Mononuclear cell (primary cell): ENCODE measurements around the gene POFUT2. TPM values are rescaled to one million over a fixed set of nuclear protein-coding genes. Genes with fewer than 3 reads are reported as not detected.
"Not testable (repeated sequence)": the region's sequence is repeated elsewhere in the genome, so short reads cannot be mapped to it uniquely, and the experiment has no call there.

Source experiments
- H3K27me3 ChIP-seq: 2 replicates; pipeline ENCODE4 v1.6.0; 2011; ENCODE audit warnings: low read length, control low read depth; ENCODE audit not compliant: insufficient read depth
- H3K4me1 ChIP-seq: 2 replicates; pipeline ENCODE4 v1.5.1; 2011; ENCODE audit warnings: mild to moderate bottlenecking, low read length, control low read depth; ENCODE audit not compliant: insufficient read depth
- H3K4me3 ChIP-seq: 2 replicates; pipeline ENCODE4 v1.5.1; 2011; ENCODE audit warnings: mild to moderate bottlenecking, low read length, moderate library complexity
- H3K9me3 ChIP-seq: 2 replicates; pipeline ENCODE4 v1.5.1; 2011; ENCODE audit warnings: low read depth, mild to moderate bottlenecking, control low read depth, low read length
- total RNA-seq: library from RNA; depleted of rRNA; stranded (reverse); fragments of >200 nt; gene quantifications from one replicate; pipeline ENCODE4 v1.2.3, GENCODE V29; 2012

The POFUT2 gene
- total RNA-seq, 1 donor: 13.9 TPM

DNA sequence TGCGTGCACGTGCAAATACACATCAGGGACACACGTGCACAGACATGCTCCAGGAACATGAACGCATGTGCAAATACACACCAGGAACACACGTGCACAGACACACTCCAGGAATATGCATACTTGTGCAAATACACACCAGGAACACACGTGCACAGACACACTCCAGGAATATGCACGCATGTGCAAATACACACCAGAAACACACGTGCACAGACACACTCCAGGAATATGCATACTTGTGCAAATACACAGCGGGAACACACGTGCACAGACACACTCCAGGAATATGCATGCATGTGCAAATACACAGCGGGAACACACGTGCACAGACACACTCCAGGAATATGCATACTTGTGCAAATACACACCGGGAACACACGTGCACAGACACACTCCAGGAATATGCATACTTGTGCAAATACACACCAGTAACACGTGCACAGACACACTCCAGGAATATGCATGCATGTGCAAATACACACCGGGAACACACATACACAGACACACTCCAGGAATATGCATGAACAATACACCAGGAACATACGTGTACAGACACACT, 20.0 kb upstream of the POFUT2 start:
- H3K9me3 ChIP-seq, H3K27me3 ChIP-seq, H3K4me1 ChIP-seq: not testable (repeated sequence)

DNA sequence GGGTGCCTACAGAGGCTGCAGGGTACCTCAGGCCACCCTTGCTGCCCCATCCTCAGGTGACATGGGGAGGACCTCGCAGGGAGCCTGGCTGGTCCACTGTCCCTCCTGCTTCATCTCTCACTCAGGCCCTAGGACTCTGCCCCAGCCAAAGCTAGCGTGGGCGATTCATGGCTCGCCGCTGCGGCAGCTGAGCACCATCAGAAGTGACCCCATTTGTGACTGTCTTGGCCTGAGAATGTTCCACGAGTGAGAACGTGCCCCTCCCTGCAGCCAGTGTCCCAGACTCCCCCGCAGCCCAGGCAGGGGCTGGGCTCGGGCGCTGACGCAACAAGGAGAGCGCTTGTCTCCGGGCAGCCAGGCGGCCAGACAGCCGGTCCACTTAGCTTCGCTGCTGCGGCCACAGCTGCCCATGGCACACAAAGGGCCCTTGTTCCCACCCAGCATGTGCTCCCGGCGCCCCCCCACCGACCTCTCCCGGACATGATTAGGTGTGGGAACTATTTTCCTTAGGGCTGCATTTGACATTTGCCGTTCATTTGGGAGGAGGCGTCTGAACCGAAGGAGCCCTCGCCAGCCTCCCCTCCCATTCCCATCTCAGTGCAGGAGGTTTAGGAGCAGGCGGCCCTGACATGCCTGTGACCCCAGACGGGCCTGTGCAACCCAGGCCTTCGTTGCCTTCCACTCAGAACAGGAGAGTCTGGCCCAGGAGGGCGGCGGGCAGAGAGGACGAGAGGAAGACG, 19.3 kb upstream of the POFUT2 start:
- Histone ChIP-seq H3K4me3 (no peak overlapping the region), H3K4me1 (no peaks in the 10 kb centered on the region), H3K27me3 (no peaks in the 10 kb centered on the region), H3K9me3 (no peaks in the 10 kb centered on the region)

More for the DNA sequence above, 20.0 kb upstream of the POFUT2 start:
- not testable (repeated sequence) for H3K4me3 ChIP-seq

DNA sequence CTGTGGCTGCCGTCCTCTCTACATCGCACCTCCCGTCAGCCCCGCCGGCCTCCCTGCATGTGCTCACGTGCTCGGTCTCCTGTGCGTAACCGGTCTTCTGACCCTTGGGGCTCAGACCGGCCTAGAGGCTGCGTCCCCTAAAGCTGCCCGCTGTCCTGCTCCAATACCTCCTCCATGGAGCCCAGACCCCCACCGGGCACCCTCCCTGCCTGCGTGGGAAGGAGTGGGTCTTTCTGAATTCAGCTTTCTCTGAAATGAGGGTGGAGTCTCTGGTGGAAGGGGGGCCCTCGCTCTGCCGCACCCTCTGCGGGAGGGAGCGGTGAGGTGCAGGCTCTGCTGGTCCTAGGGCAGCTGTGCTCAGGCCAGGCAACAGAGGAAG, 18.7 kb upstream of the POFUT2 start:
- Histone ChIP-seq H3K4me3 (no peak overlapping the region), H3K4me1 (no peaks in the 10 kb centered on the region), H3K9me3 (no peaks in the 10 kb centered on the region), H3K27me3 (no peaks in the 10 kb centered on the region)

GRCh38 chr21:45305836-45306235, 18.1 kb upstream of the POFUT2 start:
- H3K27me3 ChIP-seq: no peaks in the 10 kb centered on the region
- no peak overlapping the region for H3K4me3 ChIP-seq
- H3K9me3 ChIP-seq: no peaks in the 10 kb centered on the region
- H3K4me1 ChIP-seq: no peaks in the 10 kb centered on the region

GRCh38 chr21:45304945-45305344, 17.2 kb upstream of the POFUT2 start:
- no peaks in the 10 kb centered on the region for H3K4me1 ChIP-seq
- no peaks in the 10 kb centered on the region for H3K9me3 ChIP-seq
- no peak overlapping the region for H3K4me3 ChIP-seq
- no peaks in the 10 kb centered on the region for H3K27me3 ChIP-seq

DNA sequence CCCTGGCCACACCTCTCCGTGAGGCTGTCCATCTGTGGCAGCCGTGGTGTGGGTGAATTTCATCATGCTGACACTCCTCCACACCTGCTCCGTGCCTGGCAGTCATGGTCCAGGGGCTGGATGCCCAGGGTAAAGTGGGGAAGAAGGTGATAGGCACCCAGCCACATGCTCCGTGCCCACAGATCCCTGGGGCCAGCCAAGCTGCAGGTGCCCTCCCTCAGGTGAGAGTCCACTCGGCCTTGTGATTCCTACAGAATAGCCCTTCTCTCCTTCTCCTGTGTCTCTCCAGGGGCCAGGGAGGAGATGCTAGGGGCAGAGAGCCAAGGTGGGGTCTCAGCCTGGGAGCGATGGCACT, 16.8 kb upstream of the POFUT2 start:
- Histone ChIP-seq H3K4me3 (no peak overlapping the region), H3K9me3 (no peaks in the 10 kb centered on the region), H3K27me3 (no peaks in the 10 kb centered on the region), H3K4me1 (no peaks in the 10 kb centered on the region)

DNA sequence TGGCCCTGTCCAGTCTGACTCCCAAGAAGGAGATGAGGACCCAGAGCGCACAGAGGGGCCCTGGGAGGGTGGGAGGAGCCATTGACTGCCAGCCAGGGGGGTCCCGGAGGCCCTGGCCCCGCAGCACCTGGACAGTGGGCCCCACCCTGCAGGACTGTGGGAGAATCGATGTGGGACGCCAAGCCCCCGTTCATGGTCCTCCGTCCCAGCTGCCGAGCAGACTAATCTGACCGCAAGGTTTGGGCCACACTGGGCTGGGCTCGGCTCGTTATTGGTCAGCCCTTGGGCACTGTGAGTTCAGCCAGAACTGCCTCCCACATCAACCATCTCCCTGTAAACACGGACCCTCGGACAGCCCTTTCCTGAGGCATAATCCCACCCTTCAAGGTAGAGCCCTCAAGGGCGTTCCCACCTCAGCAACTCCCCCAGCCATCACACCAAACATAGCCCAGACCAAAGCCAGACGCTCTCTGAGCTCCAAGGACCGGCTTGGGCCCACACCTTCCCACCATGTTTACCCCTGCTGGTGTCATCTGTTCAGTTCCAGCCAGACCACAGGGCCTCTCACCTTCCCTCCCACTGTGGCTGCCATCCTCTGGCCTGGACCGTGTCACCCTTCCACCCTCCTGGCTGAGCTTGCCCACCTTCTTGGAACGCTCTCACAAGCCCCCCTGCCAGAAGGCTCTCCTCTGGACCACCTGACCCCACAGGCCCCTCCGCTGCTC, 16.2 kb upstream of the POFUT2 start:
- H3K4me3 ChIP-seq: no peak overlapping the region
- no peaks in the 10 kb centered on the region for H3K4me1 ChIP-seq
- H3K27me3 ChIP-seq: no peaks in the 10 kb centered on the region
- H3K9me3 ChIP-seq: no peaks in the 10 kb centered on the region

DNA sequence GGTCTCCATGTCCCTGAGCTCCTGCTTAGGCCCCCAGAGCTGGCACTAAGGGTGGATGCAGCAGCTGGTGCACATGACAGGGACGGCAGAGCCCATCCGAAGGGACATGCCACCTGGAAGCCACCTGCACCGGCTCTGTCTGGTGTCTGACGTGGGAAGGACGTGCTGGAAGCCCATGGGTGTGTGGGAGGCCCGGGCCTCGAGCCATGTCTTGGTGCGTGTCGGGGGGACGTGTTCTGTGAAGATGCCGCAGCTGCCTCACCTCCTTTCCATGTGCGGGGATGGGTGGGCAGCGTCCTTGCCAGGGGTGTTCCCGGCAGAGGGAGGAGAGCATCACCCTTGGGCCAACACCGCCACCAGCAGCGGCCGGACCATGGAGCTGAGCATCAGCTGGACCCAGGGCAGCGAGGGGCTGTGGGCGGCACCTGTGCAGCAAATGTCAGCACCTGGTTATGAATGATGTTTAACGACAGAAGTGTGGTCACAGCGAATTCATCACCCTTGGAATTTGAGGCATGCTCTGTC, 15.5 kb upstream of the POFUT2 start:
- Histone ChIP-seq H3K27me3 (no peaks in the 10 kb centered on the region), H3K9me3 (no peaks in the 10 kb centered on the region), H3K4me1 (no peaks in the 10 kb centered on the region), H3K4me3 (no peak overlapping the region)

DNA sequence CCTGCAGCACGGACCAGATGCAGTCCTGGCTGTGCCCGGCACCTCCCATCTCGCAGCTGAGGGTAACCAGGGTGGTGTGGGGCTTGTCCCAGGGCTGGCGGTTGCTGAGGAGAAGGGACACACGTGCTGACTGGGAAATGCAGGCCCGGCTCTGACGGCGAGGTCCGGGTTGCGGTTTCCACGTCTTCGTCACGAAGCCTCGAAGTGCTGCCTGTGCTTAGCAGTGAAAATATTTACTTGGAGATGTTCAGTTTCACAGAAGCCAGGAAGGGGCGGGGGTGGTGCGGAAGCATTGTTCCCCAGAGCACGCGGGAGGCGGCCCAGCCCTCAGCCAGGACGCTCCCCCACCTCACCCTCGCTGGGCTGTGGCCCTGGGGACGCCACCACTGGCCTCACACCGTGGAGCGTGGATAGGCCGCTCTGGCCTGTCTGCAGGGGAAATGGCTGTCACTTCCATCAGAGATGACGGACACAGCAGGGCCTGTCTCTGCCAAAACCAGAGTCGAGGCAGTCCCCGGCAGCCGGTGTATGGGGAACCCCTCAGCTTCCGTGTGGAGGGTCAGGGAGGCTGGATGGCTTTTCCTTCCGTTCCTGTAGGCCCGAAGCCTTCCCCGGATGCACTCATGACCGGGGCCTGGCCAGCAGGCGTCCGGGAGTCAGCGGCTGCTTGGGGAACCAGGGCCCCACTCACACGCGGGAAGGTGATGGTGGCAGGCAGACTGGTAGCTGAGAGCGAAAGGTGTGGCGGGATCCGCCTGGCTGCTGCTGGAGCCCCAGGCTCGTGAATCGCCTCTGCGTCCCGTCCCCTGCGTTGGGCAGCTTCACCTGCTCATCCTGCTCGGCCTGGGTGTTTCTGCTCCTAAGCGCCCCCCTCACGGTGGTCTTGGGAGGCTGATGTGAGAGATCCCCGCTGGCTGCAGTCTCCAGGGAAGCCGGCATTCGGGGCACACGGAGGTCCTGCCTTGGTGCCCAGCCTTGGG, 14.7 kb upstream of the POFUT2 start:
- no peaks in the 10 kb centered on the region for H3K27me3 ChIP-seq
- H3K4me1 ChIP-seq: no peaks in the 10 kb centered on the region
- H3K9me3 ChIP-seq: no peaks in the 10 kb centered on the region
- no peak overlapping the region for H3K4me3 ChIP-seq

DNA sequence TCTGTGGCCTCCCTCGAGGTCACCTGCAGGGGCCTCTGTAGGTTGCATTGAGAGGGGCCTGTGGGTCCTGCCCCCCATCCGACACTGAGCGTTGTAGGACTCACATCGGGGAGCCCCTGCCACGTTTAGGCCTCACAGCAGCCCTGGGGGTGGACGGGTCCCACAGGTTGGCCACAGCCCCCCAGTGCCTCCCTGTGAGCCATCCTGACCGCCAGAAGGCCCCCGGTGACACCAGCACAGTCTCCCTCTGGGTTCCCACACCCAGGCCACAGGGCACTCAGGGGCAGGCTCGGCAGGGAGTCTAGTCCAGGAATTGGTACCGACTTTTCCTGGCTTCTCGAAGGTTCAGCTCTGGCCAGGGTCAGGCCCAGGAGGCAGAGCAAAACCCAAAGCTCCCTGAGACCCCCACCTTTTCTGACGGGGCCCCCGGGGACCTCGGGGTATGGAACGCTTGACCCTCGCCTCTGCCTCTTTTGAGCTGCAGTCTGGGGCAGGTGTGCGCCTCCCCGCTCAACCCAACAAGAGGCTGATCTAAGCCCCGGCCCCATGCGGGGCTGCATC, 13.9 kb upstream of the POFUT2 start:
- H3K27me3 ChIP-seq: no peaks in the 10 kb centered on the region
- no peaks in the 10 kb centered on the region for H3K4me1 ChIP-seq
- no peak overlapping the region for H3K4me3 ChIP-seq
- no peaks in the 10 kb centered on the region for H3K9me3 ChIP-seq

- Histone ChIP-seq H3K4me1 (no peaks in the 10 kb centered on the region), H3K27me3 (no peaks in the 10 kb centered on the region), H3K9me3 (no peaks in the 10 kb centered on the region), H3K4me3 (no peak overlapping the region)
Observed at GRCh38 chr21:45300786-45301520, 13.3 kb upstream of the POFUT2 start.

DNA sequence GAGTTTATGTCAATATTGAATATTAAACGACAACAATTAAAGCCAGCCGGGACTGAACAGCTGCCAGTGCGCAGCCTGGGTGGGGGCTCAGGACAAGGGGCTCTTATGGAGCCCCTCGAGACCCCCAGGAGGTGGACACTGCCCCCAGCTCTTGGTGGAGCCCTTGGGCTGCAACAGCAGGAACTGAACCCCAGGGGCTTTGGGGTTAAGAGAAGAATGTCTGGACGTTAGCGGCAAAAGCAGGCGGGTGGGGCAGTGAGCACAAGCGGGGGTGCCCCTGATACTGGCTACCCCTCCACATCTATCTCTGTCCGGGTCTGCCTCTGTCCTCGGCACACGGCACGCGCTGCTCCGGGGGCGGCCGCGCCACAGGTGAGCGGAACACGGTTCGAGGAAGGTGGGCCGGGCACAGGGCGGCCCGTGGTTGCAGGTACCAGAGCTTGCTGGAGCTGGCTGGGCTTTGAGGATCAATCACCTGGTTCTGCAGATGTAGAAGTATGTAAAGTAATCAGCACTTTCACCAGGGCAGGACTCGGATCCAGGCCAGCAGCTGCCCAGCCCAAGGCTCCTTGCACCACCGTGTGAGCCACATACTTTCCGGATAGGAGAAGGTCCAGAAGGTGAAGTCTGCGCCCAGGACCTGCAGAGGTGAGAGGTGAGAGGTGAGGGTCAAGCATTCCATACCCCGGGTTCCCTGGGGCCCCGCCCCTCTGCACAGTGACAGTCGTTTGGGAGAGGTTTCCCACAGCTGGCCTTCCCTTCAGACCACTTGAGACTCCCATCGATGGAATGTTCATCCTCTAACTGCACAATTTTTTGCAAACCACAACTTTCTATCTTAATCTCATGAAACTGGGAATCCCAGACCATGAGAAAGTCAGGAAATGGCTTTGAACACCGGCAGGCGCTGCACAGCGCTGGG, 12.4 kb upstream of the POFUT2 start:
- Histone ChIP-seq H3K4me3 (no peak overlapping the region), H3K27me3 (no peaks in the 10 kb centered on the region), H3K9me3 (no peaks in the 10 kb centered on the region), H3K4me1 (no peaks in the 10 kb centered on the region)
